Left forelimb (tissue), 1 donor: ENCODE data around the gene PKP1.

ENCODE experiments used
- DNase-seq: peaks from one replicate; pipeline ENCODE4 v3.0.0-alpha.2; 2018; ENCODE audit warnings: low spot score

Gene PKP1

DNA sequence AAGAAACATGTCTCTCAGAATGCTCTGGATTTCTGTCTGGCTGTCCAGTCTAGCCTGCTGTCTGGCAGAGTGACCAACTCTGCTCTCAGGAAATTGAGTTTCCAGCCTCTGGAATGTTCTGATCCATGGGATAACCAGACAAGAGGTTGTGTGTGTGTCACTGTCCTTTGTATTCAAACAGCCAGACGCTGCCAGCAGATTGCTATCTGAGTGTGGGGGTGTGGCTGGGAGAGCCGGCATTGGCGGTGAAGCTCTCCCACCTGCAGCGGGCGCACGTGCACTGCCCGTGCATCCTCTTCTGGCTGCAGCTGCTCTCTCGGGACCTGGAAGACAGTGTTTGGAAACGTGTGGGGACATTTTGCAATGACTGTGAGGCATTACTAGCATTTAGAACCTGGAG, 26.1 kb downstream of the PKP1 start:
- peak; percentile 74 for DNase-seq

GRCh38 chr1:201310251-201310985, 27.1 kb downstream of the PKP1 start:
- no peak for DNase-seq

- peak; percentile 73 for DNase-seq
These were observed 27.7 kb downstream of the PKP1 start for GRCh38 chr1:201310986-201311355.

GRCh38 chr1:201311356-201312011, 28.2 kb downstream of the PKP1 start:
- no peak for DNase-seq

- DNase-seq = no peak
These were observed 29.0 kb downstream of the PKP1 start for GRCh38 chr1:201312298-201312697.

GRCh38 chr1:201313086-201313485, 29.8 kb downstream of the PKP1 start:
- DNase-seq = no peak

- no peak for DNase-seq
These were observed 33.2 kb downstream of the PKP1 start for GRCh38 chr1:201316556-201316955.

- DNase-seq = no peak
These were observed 34.2 kb downstream of the PKP1 start for GRCh38 chr1:201317551-201317950.

- DNase-seq = no peak
These were observed 35.4 kb downstream of the PKP1 start for GRCh38 chr1:201318504-201319340.

DNA sequence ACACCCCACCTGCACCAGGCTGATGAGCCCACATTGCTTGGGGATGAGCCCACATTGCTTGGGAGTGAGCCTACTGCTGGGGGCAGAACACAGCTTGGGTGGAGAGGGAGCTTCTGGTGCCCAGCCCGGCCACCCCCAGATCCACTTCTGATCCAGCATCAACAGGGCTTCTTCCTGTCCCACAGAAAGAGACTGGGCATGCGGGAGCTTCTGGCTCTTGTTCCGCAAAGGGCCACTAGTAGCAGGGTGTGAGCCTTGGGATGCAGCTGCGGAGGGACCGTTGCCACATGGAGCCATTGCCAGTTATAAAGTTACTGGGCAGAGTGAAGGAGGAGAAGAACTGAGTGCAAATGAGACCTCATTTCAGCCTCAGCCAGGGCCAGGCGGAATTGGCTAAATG, 36.3 kb downstream of the PKP1 start:
- DNase-seq = no peak

GRCh38 chr1:201320168-201320788, 37.0 kb downstream of the PKP1 start:
- DNase-seq = no peak

GRCh38 chr1:201321826-201322390, 38.6 kb downstream of the PKP1 start:
- no peak for DNase-seq

DNA sequence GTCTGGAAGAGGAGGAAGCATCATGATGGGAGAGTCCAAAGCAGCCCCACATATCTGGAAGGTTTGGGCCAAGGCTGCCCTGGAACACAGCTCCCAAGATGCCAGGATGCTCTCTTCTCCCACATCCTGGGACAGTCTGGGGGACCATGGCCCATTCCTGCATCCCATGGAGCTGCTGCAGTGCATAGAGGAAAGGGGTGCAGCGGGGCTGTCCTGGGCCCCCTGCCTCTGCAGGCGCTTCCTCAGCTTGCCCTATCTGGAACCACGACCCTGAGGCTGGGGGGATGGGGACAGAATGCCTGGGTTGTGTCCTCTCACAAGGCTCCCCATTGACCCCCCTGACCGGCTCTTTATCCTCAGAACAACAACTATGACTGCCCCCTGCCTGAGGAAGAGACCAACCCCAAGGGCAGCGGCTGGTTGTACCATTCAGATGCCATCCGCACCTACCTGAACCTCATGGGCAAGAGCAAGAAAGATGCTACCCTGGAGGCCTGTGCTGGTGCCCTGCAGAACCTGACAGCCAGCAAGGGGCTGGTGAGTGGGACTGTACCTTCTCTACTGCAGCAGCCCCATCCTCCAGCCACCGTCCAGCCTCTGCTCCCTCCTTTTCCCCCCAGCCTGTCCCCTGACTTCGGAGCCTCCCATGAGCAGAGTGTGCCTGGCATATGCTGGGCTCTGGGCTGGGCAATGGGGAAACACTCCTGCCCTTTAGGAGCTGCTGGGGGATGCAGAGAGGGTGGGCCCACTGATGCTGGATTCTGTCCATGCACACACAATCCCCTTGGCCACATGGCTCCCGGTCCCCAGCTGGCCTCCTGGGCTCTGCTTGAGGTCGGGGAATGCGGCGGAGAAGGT, 39.6 kb downstream of the PKP1 start:
- DNase-seq = no peak

- DNase-seq = no peak
These were observed 41.0 kb downstream of the PKP1 start for GRCh38 chr1:201324306-201324705.

GRCh38 chr1:201324821-201325677, 41.7 kb downstream of the PKP1 start:
- no peak for DNase-seq

DNA sequence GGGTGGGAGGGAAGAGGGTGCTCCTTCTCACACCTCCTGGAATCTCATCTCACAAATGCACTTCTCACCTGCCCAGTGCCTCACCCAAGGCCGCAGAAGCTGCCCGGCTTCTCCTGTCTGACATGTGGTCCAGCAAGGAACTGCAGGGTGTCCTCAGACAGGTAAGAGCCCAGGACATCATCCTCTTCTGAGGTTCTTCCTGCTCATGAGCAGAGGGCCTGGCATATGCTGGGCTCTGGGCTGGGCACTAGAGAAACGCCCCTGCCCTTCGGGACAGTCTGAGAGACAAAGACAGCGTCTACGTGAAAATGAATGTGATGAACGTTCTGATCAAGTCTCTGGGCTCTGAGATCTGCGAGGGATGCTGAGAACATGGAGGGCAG, 42.4 kb downstream of the PKP1 start:
- no peak for DNase-seq

- no peak for DNase-seq
These were observed 43.4 kb downstream of the PKP1 start for GRCh38 chr1:201326710-201327109.

DNA sequence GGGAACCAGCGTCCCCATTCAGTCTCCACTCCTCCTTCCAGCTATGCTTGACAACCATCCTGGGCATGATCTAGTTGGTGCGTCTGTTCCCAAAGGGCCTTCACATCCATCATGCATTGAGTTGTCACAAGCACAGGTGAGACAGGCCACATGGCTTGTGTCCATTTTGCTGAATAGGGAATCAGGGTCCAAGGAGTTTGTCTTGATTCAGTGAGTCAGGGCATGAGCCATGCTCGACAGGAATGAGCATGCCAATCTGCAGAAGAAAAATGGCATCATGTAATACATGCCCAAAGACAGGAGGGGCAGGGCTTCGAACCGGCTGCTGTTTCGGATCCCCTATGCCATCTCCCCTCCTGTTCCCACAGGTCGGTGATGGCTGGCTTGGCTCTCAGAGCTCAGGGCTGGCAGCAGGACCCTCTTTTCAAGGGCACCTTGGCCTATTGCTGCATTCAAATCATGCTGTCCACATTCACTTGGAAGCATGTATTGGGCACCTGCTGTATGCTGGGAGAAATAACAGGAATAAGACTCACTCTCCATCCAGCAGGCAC, 44.5 kb downstream of the PKP1 start:
- no peak for DNase-seq

DNA sequence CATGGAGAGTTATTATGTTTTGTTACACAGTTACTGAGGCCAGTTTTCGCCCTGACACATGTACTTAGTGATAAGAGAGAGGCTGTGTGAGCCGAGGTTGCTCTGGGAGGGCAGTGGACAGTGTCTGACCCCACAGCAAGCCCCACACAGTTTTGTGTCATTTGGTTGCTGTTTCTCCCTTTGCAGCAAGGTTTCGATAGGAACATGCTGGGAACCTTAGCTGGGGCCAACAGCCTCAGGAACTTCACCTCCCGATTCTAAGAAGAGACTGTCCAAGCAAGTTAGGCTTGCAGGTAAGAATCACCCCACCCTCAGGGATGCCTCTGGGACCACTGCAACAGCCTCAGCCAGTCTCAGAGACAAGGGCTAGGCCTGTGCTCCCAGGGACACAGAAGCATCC, 45.3 kb downstream of the PKP1 start:
- no peak for DNase-seq

DNA sequence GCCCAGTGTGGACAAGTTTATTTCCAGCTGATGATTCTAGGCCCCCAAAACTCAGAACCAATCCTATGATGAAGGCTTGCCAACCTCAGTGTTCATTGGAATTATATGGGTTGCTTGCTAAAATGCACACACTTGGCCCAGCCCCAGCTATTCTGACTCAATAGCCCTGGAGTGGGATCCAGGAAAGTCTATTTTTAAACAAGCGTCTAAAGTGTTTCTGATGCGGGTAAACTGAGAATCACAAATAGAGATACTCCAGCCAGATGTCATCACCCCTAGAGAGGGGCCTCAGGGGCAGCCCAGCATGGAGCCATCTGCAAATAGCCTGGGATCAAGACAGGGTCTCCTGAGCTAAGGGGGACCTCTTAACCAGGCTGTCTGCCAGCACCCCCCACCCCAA, 46.0 kb downstream of the PKP1 start:
- no peak for DNase-seq
